ENCODE data around the gene MORF4L1. TPM values are rescaled to one million over a fixed set of nuclear protein-coding genes. Genes with fewer than 3 reads are reported as not detected.
A peak's percentile ranks its signal among the peaks of the same experiment; 100 is the strongest.

Gene MORF4L1
- total RNA-seq, 4 donors from 2014 or later = 256 to 333 (median 316) TPM

DNA sequence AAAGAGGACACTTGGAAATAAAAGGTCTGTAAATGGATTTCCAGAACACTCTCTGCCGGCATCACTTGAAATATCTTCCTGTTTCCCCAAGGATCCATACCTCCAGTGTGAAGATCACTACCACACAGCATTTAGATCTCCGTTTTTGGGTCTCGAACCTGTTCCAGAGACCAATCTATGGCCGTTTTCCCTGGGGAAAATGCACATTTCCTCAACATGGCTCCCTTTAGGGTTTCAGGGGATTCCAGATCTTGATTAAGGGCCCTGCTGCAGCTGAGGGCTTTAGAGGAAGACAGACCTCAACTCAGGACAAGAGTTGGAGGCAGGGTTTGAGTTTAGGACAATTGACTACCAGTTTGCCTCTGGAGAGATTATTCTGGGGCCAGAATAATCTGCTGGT, 70.1 kb downstream of the MORF4L1 start:
- WGBS, 2 donors = 86 to 94% methylated on average over 4 of the region's 4 CpGs
- no peak for TF ChIP-seq CTCF (IDR thresholded peaks at IDR 0.05)
- no peak for TF ChIP-seq POLR2A (IDR thresholded peaks at IDR 0.05)
- no peak for TF ChIP-seq EP300 (IDR thresholded peaks at IDR 0.05)
- Histone ChIP-seq H3K27me3 (peaks cover 0 to 4% of the 10 kb centered on the region in 2 donors), H3K4me1 (peaks cover 0 to 31% (median 8%) of the 10 kb centered on the region in 4 donors), H3K9me3 (no peaks in the 10 kb centered on the region), H3K27ac (peak overlapping the region in 3 of 4 donors; percentile 72 to 88 (median 84)), H3K4me3 (peak overlapping the region in 1 of 4 donors; percentile 67), H3K36me3 (no peaks in the 10 kb centered on the region)
- DNase-seq (ENCODE audit: low spot score in 2 of 2) = no peak

GRCh38 chr15:78943692-78944091, 71.0 kb downstream of the MORF4L1 start:
- no peaks in the 10 kb centered on the region for H3K9me3 ChIP-seq
- WGBS, 2 donors = 56 to 65% methylated on average over 7 of the region's 7 CpGs
- H3K4me3 ChIP-seq = peak overlapping the region; percentile 50 to 81 (median 64)
- H3K4me1 ChIP-seq = peaks cover 0 to 22% (median under 1%) of the 10 kb centered on the region in 4 donors
- H3K36me3 ChIP-seq = no peaks in the 10 kb centered on the region
- no peak for TF ChIP-seq POLR2A (IDR thresholded peaks at IDR 0.05)
- no peak for TF ChIP-seq EP300 (IDR thresholded peaks at IDR 0.05)
- TF ChIP-seq CTCF (IDR thresholded peaks at IDR 0.05) = no peak
- peaks cover 0 to 4% of the 10 kb centered on the region in 2 donors for H3K27me3 ChIP-seq
- H3K27ac ChIP-seq = peak overlapping the region; percentile 72 to 88 (median 81)
- no peak for DNase-seq (ENCODE audit: low spot score in 2 of 2)

DNA sequence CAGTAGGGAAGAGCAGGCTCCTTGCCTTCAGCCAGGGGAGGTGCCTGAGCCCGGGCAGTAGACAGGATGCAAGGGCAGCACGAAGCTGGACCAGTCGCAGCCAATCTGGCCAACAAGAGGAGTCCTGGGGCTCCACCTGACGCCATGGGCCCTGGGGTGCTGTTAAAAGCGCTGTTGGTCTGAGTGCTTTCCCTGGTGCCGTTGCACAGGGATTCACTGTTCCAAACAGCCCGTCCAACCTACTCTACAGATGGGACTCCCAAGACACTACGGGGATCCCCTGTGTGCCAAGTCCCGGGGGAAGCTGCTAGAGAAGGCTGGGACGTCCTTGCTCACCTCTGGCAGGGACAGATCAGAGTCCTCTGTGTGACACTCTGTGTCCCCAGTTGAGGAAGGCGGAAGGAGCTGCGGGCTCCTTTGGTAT, 71.5 kb downstream of the MORF4L1 start:
- Histone ChIP-seq H3K9me3 (no peaks in the 10 kb centered on the region), H3K36me3 (no peaks in the 10 kb centered on the region), H3K27ac (peak overlapping the region; percentile 72 to 88 (median 81)), H3K4me1 (peaks cover 0 to 19% (median 0%) of the 10 kb centered on the region in 4 donors), H3K27me3 (peaks cover 0 to 4% of the 10 kb centered on the region in 2 donors), H3K4me3 (peak overlapping the region; percentile 50 to 81 (median 64))
- no peak for DNase-seq (ENCODE audit: low spot score in 2 of 2)
- TF ChIP-seq POLR2A (IDR thresholded peaks at IDR 0.05) (no peak), EP300 (IDR thresholded peaks at IDR 0.05) (no peak)
- WGBS, 2 donors = 41 to 46% methylated on average over 5 to 9 of the region's 12 CpGs

GRCh38 chr15:78944669-78945407, 72.1 kb downstream of the MORF4L1 start, which contains the start of gene CTSH:
Gene CTSH, minus strand, starts transcription at chr15:78945046. Its CDS starts 65 bp downstream, at chr15:78944981.
- WGBS, 2 donors = 3 to 4% methylated on average over 29 to 52 of the region's 71 CpGs
- H3K4me1 ChIP-seq = peaks cover 0 to 14% (median 0%) of the 10 kb centered on the region in 4 donors
- H3K27ac ChIP-seq = peak within 1 kb of the TSS; percentile 72 to 88 (median 81)
- H3K4me3 ChIP-seq = peak within 1 kb of the TSS; percentile 50 to 81 (median 64)
- no peaks in the 10 kb centered on the region for H3K9me3 ChIP-seq
- peak; percentile 42 to 51 for DNase-seq (ENCODE audit: low spot score in 2 of 2)
- H3K36me3 ChIP-seq = no peaks in the 10 kb centered on the region
- peaks cover 0 to 4% of the 10 kb centered on the region in 2 donors for H3K27me3 ChIP-seq
- peak; percentile 54 to 76 for TF ChIP-seq POLR2A (IDR thresholded peaks at IDR 0.05)
- peak in 1 of 2 donors; percentile 86 for TF ChIP-seq EP300 (IDR thresholded peaks at IDR 0.05)
- TF ChIP-seq CTCF (IDR thresholded peaks at IDR 0.05) = no peak

- no peak for DNase-seq (ENCODE audit: low spot score in 2 of 2)
- no peak for TF ChIP-seq CTCF (IDR thresholded peaks at IDR 0.05)
- TF ChIP-seq POLR2A (IDR thresholded peaks at IDR 0.05) = no peak
- TF ChIP-seq EP300 (IDR thresholded peaks at IDR 0.05) = no peak
- peaks cover 0 to 4% of the 10 kb centered on the region in 2 donors for H3K27me3 ChIP-seq
- H3K4me1 ChIP-seq = peaks cover 0 to 19% (median 5%) of the 10 kb centered on the region in 4 donors
- no peaks in the 10 kb centered on the region for H3K36me3 ChIP-seq
- WGBS, 2 donors = 72 to 93% methylated on average over 5 of the region's 5 CpGs
- no peaks in the 10 kb centered on the region for H3K9me3 ChIP-seq
- no peak overlapping the region for H3K4me3 ChIP-seq
- no peak overlapping the region for H3K27ac ChIP-seq
Observed at GRCh38 chr15:78946493-78946892, 73.8 kb downstream of the MORF4L1 start.

Measured in tibial nerve (tissue), 4 donors.